GM12892 (cell line): Measurements from ENCODE around the gene CSPG4.

Source experiments
- DNase-seq: peaks from one replicate; pipeline ENCODE4 v3.0.0; 2011; ENCODE audit not compliant: insufficient read length
- FAIRE-seq: peaks from 2 replicates; lab custom pipeline; 2011; peaks lifted over from hg19 to GRCh38; lab: Jason Lieb, UNC
- POLR2A ChIP-seq: IDR thresholded peaks from 2 replicates; pipeline ENCODE4 v1.6.1; 2011; ENCODE audit warnings: low read depth, low read length, control low read depth
- POLR2AphosphoS5 ChIP-seq: IDR thresholded peaks from 2 replicates; pipeline ENCODE4 v1.6.1; 2011; ENCODE audit warnings: low read depth, low read length, control low read depth
- TAF1 ChIP-seq: IDR thresholded peaks from 2 replicates; pipeline ENCODE4 v1.6.1; 2011; ENCODE audit warnings: low read depth, mild to moderate bottlenecking, control low read depth, low read length, borderline replicate concordance

Gene CSPG4

GRCh38 chr15:75649045-75649761 lies 63.4 kb downstream of the CSPG4 start:
- FAIRE-seq = no peak
- no peak for DNase-seq
- no peak for TF ChIP-seq POLR2A
- TF ChIP-seq POLR2AphosphoS5 = no peak
- no peak for TF ChIP-seq TAF1

GRCh38 chr15:75648156-75649000 lies 64.3 kb downstream of the CSPG4 start:
- no peak for TF ChIP-seq TAF1
- TF ChIP-seq POLR2AphosphoS5 = no peak
- TF ChIP-seq POLR2A = no peak
- DNase-seq = peak; percentile 49

GRCh38 chr15:75647370-75648155 lies 65.1 kb downstream of the CSPG4 start, which contains the start of gene SNX33:
SNX33 (plus strand) TSS chr15:75647912; CDS start chr15:75649103, 1,191 bp downstream.
- FAIRE-seq (peak; percentile 73), DNase-seq (peak; percentile 74)
- TF ChIP-seq POLR2AphosphoS5 (no peak), POLR2A (no peak), TAF1 (no peak)

More at GRCh38 chr15:75648156-75649000, 64.3 kb downstream of the CSPG4 start:
- FAIRE-seq = no peak

DNA sequence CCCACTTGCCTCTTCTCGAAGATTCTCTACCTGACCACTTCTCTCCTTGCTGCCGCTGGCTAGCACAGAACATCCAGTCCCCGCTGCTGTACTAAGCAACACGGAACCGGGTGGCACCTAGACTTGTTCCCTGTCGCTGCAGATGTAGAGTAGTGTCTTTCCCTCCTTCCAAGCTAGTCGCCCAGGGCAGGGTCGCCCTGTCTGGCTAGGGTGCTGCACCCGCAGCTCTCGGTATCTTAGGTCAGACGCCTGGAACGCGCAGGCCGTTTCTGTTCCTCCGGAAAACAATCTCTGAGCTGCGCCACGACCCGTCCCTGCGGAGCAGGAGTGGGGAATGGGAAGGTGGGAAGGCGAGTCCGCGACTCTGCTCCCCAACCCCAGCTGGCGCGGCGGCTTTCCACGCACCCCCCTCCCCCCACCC lies 65.7 kb downstream of the CSPG4 start:
- peak; percentile 66 for FAIRE-seq
- DNase-seq = no peak
- TF ChIP-seq POLR2A (no peak), TAF1 (no peak), POLR2AphosphoS5 (no peak)

GRCh38 chr15:75646112-75646943 lies 66.3 kb downstream of the CSPG4 start:
- TF ChIP-seq POLR2AphosphoS5 = no peak
- no peak for TF ChIP-seq POLR2A
- TF ChIP-seq TAF1 = no peak
- no peak for FAIRE-seq
- no peak for DNase-seq

GRCh38 chr15:75644376-75644775 lies 68.3 kb downstream of the CSPG4 start:
- DNase-seq (no peak), FAIRE-seq (no peak)
- no peak for TF ChIP-seq POLR2A
- TF ChIP-seq TAF1 = no peak
- TF ChIP-seq POLR2AphosphoS5 = no peak

GRCh38 chr15:75641603-75642002 lies 71.0 kb downstream of the CSPG4 start:
- DNase-seq = no peak
- no peak for FAIRE-seq
- TF ChIP-seq POLR2A (no peak), POLR2AphosphoS5 (no peak), TAF1 (no peak)

DNA sequence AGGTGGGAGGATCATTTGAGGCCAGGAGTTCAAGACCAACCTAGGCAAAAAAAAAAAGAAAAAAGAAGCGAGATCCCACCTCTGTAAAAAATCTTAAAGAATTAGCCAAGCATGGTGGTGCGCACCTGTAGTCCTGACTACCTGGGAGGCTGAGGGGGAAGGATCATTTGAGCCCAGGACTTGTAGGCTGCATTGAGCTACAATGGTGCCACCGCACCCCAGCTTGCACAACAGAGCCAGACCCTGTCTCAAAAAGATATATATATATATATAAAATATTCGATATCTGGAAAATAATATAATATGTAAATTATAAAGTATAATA lies 71.5 kb downstream of the CSPG4 start:
- no peak for DNase-seq
- no peak for TF ChIP-seq POLR2A
- TF ChIP-seq TAF1 = no peak
- no peak for TF ChIP-seq POLR2AphosphoS5
- FAIRE-seq = no peak

GRCh38 chr15:75640483-75641178 lies 72.0 kb downstream of the CSPG4 start:
- DNase-seq = no peak
- TF ChIP-seq TAF1 (no peak; the same call in 1 of the 2 replicates), POLR2A (no peak)
- peak; percentile 9 for FAIRE-seq
